ENCODE results near the gene RNF41.
A peak's percentile ranks its signal among the peaks of the same experiment; 100 is the strongest.

RNF41 gene

DNA sequence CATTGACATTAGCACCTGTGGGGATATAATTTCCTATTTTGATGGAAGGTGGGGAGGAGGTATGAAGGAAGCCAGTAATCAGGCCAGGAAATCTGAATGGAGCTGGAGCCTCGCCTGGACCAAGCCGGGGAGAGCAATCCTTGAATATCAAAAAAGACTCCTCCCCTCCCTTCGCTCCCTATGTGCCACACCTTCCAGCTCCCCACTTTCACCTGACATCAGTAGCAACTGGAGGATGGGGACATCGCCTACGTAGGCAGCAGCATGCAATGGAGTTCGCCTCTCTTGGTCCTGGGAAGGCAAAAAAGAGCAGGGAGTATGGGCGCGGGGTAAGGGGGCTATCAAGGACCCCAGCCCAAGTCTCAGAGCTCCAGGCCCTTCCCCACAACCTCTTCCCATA, 35.3 kb upstream of the RNF41 start:
- no peak for ATAC-seq (ENCODE audit: low read depth)
- Mint-ChIP-seq H3K4me3 (peak overlapping the region; percentile 85), H3K9me3 (no peaks in the 10 kb centered on the region), H3K4me1 (peaks cover 11% of the 10 kb centered on the region), H3K27me3 (no peaks in the 10 kb centered on the region), H3K36me3 (peaks cover 15% of the 10 kb centered on the region), H3K27ac (peak overlapping the region; percentile 83)
- DNase-seq (ENCODE audit: low spot score in 2 of 2), result no peak

DNA sequence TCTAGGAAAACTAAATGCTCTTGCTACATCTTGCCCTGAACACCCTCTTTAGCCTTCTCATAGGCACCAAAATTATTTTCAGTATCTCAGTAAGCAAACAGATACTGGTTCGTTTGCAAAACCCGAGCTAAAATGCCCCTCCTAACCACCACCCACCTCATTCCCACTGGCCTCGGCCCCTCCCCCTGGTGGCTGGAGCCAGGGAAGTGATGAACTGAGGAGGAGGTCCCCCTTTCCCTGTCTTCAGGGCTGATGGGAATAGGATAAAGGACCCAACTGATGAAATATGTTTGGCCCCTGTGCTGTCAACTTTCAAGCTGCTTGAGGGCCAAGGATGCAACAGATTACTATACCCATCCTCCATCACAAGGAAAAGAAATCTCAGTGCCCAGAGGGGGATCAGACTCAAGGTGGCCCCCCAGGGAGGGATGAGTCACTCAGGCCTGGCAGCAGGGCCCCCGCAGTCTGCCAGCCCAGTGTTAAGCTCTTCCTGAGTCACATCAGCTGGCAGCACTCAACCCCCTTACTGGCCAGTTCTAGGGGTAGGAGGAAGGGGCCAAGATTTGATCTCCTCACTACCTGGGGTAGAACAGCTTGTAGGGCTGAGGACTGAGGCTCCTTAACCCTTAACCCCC, 34.7 kb upstream of the RNF41 start:
- Mint-ChIP-seq H3K4me3 (peak overlapping the region; percentile 85), H3K9me3 (no peaks in the 10 kb centered on the region), H3K27ac (peak overlapping the region; percentile 83), H3K4me1 (peaks cover 11% of the 10 kb centered on the region), H3K27me3 (no peaks in the 10 kb centered on the region), H3K36me3 (peaks cover 15% of the 10 kb centered on the region)
- ATAC-seq (ENCODE audit: low read depth) (no peak), DNase-seq (ENCODE audit: low spot score in 2 of 2) (no peak)

DNA sequence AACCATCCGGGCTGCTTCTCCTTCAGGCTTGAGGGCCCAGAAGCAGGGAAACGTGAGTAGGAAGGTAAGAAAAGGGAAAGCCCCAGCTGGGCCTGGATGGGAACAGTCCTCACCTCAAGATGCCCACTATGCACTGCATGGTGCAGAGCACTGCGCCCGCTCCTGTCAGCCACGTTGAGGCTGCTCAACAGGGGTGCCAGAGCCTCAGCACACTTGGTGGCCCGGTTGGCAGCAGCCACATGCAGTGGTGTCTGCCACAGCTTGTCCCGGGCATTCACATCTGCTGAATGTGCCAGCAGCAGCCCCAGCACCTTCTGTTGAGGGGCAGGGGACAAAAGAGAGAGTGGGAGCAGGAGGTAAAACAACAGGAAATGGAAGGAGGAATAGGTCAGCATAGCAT, 33.9 kb upstream of the RNF41 start:
- DNase-seq (ENCODE audit: low spot score in 2 of 2) (no peak), ATAC-seq (ENCODE audit: low read depth) (no peak)
- Mint-ChIP-seq H3K27ac (no peak overlapping the region), H3K9me3 (no peaks in the 10 kb centered on the region), H3K27me3 (no peaks in the 10 kb centered on the region), H3K36me3 (peaks cover 15% of the 10 kb centered on the region), H3K4me1 (peaks cover 11% of the 10 kb centered on the region), H3K4me3 (no peak overlapping the region)

DNA sequence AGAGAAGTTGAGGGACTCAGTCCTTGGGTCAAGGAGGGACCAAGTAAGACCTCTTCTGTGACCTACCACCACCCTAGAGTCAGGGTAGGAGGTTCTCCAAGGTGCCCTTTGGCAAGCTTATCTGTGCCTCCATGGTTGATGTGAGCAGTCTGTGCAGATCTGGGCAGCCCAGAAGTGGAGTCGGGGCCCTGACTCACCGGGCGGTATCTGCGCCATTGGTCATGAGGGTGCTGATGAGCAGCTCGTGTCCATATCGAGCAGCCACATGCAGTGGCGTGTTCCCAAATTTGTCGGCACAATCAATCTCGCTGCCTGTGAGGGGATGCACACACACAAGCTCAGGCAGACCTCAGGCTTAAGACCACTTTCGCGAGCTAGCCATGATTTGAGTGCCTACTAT, 31.4 kb upstream of the RNF41 start:
- H3K36me3 Mint-ChIP-seq, result peaks cover 19% of the 10 kb centered on the region

DNA sequence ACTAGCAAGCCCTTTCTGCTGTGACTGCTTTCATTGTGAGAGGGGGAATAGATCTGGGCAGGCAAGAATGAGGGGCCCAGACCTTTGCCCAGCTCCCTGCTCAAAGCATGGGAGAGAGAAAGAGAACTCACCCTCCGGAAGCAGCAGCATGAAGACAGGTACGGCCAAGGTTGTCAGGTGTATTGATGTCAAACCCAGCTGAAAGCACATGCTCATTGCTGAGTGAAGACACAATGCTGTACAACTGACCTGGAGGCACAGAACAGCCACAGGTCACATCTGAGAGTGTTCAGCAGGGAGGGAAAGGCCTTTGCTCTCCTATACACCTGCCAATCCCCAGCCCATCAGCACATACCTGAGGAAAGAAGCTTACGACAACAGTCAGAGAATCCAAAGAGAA, 30.9 kb upstream of the RNF41 start:
- ATAC-seq (ENCODE audit: low read depth) (no peak), DNase-seq (ENCODE audit: low spot score in 2 of 2) (no peak)
- Mint-ChIP-seq H3K9me3 (no peaks in the 10 kb centered on the region), H3K4me3 (no peak overlapping the region), H3K27ac (no peak overlapping the region), H3K27me3 (no peaks in the 10 kb centered on the region), H3K4me1 (peaks cover 5% of the 10 kb centered on the region), H3K36me3 (peaks cover 19% of the 10 kb centered on the region)

More for the DNA sequence above, 31.4 kb upstream of the RNF41 start:
- H3K27me3 Mint-ChIP-seq, result no peaks in the 10 kb centered on the region
- ATAC-seq (ENCODE audit: low read depth), result no peak
- H3K4me1 Mint-ChIP-seq, result peaks cover 5% of the 10 kb centered on the region
- no peak overlapping the region for H3K27ac Mint-ChIP-seq
- H3K9me3 Mint-ChIP-seq, result no peaks in the 10 kb centered on the region
- no peak overlapping the region for H3K4me3 Mint-ChIP-seq
- no peak for DNase-seq (ENCODE audit: low spot score in 2 of 2)

DNA sequence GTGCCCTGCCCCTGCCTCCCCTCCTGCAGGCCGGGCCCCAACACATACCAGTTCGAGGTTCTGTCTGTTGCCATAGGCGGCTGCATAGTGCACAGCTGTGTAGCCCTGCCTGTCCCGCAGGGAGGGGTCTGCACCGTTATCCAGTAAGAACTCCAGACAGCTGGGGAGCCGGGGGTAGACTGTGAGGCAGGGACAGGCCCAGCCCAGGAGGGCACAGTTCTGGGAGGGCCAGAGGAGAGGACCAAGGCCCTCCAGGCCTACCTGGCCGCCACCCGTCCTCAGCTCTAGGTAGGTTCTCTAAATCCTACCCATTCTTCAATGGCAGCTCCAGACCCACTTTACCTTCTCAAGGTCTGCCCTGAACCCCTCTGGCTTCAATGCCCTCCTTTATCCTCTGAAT, 27.0 kb upstream of the RNF41 start:
- H3K36me3 Mint-ChIP-seq, result peaks cover 24% of the 10 kb centered on the region
- no peak overlapping the region for H3K4me3 Mint-ChIP-seq
- no peak for ATAC-seq (ENCODE audit: low read depth)
- H3K9me3 Mint-ChIP-seq, result no peaks in the 10 kb centered on the region
- DNase-seq (ENCODE audit: low spot score in 2 of 2), result no peak
- H3K27me3 Mint-ChIP-seq, result no peaks in the 10 kb centered on the region
- no peak overlapping the region for H3K27ac Mint-ChIP-seq
- H3K4me1 Mint-ChIP-seq, result peaks cover 2% of the 10 kb centered on the region

DNA sequence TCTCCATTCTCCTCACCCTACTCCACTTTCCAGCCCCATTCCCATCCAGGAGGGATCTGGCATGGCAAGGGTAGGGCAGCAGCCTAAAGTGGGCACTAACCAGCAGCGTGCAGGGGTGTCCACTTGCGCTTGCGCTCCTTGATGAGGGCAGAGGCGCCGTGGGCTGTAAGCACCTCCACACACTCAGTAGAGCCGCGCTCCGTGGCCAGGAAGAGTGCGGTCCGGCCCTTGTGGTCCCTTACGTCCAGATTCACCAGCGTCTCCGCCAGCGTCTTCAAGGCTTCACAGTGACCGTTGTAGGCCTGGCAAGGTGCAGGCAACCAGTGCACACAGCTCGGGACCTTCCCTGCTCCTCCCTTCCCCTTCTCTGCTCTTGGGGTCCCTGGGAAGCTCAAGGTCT, 26.2 kb upstream of the RNF41 start:
- no peak for ATAC-seq (ENCODE audit: low read depth)
- no peak overlapping the region for H3K27ac Mint-ChIP-seq
- peaks cover 6% of the 10 kb centered on the region for H3K4me1 Mint-ChIP-seq
- H3K36me3 Mint-ChIP-seq, result peaks cover 22% of the 10 kb centered on the region
- no peak overlapping the region for H3K4me3 Mint-ChIP-seq
- no peaks in the 10 kb centered on the region for H3K9me3 Mint-ChIP-seq
- no peak for DNase-seq (ENCODE audit: low spot score in 2 of 2)
- no peaks in the 10 kb centered on the region for H3K27me3 Mint-ChIP-seq

DNA sequence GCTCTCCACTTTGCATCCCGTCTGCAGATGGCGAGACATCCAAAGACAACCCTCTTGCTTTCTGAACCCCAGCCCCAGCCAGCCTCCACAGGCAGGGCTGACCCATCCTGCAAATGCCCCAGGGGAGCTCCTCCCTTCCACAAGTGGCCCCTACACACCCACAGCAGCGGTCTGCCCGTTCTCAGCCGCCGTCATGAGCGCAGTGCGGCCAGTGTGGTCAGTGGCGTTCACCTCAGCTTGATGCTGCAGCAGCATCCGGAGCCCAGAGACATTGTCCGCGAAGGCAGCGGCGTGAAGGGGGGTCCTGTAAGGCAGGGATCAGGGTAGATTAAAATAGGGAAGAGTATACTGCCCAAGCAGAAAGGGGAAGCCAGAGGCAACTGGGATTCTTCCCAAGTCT, 22.8 kb upstream of the RNF41 start:
- no peaks in the 10 kb centered on the region for H3K27me3 Mint-ChIP-seq
- H3K4me1 Mint-ChIP-seq, result peaks cover 13% of the 10 kb centered on the region
- peaks cover 32% of the 10 kb centered on the region for H3K36me3 Mint-ChIP-seq
- DNase-seq (ENCODE audit: low spot score in 2 of 2), result no peak
- H3K9me3 Mint-ChIP-seq, result no peaks in the 10 kb centered on the region
- H3K27ac Mint-ChIP-seq, result no peak overlapping the region
- ATAC-seq (ENCODE audit: low read depth), result no peak
- H3K4me3 Mint-ChIP-seq, result no peak overlapping the region

DNA sequence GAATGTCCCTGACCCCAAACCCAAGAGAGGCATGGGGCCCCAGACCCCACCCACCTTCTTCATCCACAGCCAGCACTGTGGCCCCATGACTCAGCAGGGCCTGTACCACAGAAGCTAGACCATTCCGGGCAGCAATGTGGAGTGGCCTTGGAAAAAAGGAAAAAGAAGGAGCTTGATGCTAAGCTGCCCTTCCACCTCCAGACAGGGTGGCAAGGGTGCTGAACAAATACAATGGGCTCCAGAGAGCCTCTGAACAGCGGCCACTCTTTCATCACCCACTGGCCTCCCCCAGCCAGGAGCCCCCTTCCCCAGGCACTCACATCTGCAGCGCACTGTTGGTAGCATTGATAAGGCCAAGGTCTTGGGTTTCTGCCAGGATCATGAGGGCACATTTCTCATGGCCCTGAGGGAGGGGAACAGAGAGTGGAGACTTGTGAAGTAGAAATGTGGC, 22.0 kb upstream of the RNF41 start:
- Mint-ChIP-seq H3K36me3 (peaks cover 29% of the 10 kb centered on the region), H3K4me3 (no peak overlapping the region), H3K27me3 (no peaks in the 10 kb centered on the region), H3K4me1 (peaks cover 13% of the 10 kb centered on the region), H3K9me3 (no peaks in the 10 kb centered on the region), H3K27ac (no peak overlapping the region)
- DNase-seq (ENCODE audit: low spot score in 2 of 2) (no peak), ATAC-seq (ENCODE audit: low read depth) (no peak)

DNA sequence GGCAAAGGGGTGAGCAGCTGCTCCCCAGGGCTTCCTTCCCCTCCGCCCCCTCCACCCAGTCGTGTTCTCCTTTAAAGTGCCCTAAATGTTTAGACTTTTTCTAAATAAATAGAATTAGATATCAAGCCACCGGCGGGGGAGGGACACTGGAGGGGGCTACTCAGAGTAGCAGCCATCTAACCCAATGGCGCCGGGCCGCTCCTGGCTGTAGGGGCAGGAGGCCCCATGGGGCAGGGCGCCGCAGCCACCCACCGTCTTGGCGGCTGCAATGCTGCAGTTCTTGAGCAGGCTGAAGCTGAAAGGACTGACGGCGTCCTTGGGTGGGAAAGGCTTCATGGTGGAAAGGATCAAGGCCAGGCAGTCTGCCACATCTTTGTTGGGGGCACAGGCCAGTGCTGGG, 21.3 kb upstream of the RNF41 start:
- Mint-ChIP-seq H3K27ac (peak overlapping the region; percentile 62), H3K36me3 (peaks cover 29% of the 10 kb centered on the region)
- ATAC-seq (ENCODE audit: low read depth), result no peak

DNA sequence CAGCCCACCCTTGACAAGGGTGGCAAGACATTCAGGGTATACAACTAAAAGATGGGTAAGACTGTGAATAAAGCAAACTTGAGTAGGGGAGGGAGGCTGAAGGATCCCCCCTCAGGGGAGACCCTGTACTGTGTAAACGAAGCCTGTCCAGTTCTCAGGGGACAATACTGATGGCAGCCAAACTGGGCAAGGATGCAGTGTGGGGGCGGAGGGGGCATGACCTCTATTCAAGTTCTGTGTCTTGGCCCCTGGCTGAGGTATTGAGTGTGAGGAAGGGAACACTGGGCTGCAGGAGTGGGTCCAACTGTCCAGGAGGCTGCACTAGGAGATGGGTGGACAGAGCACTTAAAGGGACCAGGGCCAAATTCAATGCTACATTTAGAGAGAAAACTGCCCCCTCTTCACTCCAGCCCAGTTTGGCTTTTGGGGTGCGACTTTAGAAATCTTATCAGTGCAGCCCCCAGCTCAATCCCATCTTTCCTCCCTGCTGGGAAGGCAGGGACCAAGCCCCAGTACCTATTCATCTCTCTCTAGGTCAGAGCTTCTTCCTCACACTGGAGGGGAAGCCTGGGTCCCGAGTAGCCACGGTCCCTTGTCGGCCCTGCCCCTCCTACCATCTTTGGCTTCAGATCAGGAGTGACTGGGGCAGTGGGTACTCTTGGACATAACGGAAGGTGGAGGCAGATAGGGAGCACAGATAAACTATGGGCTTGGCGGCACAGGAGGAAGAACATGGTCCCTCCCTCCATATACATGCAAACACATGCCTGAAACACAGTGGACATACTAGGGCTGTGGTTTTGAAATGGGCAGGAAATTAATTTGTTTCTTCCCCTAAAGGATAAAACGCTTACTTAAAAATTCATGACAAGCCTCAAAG, 19.9 kb upstream of the RNF41 start:
- H3K4me1 Mint-ChIP-seq, result peaks cover 13% of the 10 kb centered on the region
- H3K4me3 Mint-ChIP-seq, result peak overlapping the region; percentile 54
- peak overlapping the region; percentile 62 for H3K27ac Mint-ChIP-seq
- ATAC-seq (ENCODE audit: low read depth) (no peak), DNase-seq (ENCODE audit: low spot score in 2 of 2) (no peak)
- H3K27me3 Mint-ChIP-seq, result no peaks in the 10 kb centered on the region
- H3K36me3 Mint-ChIP-seq, result peaks cover 23% of the 10 kb centered on the region
- H3K9me3 Mint-ChIP-seq, result no peaks in the 10 kb centered on the region

More for the DNA sequence above, 21.3 kb upstream of the RNF41 start:
- Mint-ChIP-seq H3K27me3 (no peaks in the 10 kb centered on the region), H3K9me3 (no peaks in the 10 kb centered on the region), H3K4me1 (peaks cover 13% of the 10 kb centered on the region), H3K4me3 (no peak overlapping the region)
- DNase-seq (ENCODE audit: low spot score in 2 of 2), result no peak

DNA sequence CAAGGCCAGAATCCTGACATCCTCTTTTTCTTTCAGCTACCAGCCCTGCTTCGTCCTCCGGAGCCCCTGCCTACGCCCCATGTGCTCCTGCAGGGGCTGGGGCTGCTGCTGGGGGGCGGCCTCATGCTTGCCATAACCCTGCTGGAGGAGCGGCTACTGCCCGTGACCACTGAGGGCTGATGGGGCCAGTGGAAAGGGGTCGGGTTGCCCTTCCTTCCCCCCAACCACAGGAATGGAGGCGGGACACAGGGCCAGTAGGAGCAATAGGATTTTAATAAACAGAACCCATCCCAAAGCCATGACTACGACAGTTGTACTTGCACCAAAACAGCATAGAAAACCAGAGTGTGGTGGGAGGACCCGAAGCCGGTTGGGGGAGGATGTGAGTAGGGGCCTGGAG, 15.8 kb upstream of the RNF41 start:
- Mint-ChIP-seq H3K27ac (no peak overlapping the region), H3K4me1 (peaks cover 8% of the 10 kb centered on the region)
- no peak for DNase-seq (ENCODE audit: low spot score in 2 of 2)

DNA sequence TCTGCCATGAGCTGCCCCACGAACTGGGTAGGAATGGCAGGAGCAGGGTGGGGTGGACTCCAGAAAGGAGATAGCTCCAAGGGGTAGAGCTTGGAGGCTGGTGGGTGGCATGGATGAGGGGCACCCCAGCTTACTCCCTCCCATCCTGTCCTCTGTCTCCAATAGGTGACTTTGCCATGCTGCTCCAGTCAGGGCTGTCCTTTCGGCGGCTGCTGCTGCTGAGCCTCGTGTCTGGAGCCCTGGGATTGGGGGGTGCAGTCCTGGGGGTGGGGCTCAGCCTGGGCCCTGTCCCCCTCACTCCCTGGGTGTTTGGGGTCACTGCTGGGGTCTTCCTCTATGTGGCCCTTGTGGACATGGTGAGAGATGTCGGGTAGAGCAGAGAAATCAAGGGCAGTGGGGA, 15.3 kb upstream of the RNF41 start:
- DNase-seq (ENCODE audit: low spot score in 2 of 2) (no peak), ATAC-seq (ENCODE audit: low read depth) (no peak)
- Mint-ChIP-seq H3K36me3 (peaks cover 16% of the 10 kb centered on the region), H3K27ac (no peak overlapping the region), H3K9me3 (no peaks in the 10 kb centered on the region), H3K4me1 (peaks cover 2% of the 10 kb centered on the region), H3K4me3 (no peak overlapping the region), H3K27me3 (no peaks in the 10 kb centered on the region)

More for the DNA sequence above, 15.8 kb upstream of the RNF41 start:
- Mint-ChIP-seq H3K27me3 (no peaks in the 10 kb centered on the region), H3K9me3 (no peaks in the 10 kb centered on the region), H3K36me3 (peaks cover 22% of the 10 kb centered on the region), H3K4me3 (no peak overlapping the region)
- ATAC-seq (ENCODE audit: low read depth), result no peak

DNA sequence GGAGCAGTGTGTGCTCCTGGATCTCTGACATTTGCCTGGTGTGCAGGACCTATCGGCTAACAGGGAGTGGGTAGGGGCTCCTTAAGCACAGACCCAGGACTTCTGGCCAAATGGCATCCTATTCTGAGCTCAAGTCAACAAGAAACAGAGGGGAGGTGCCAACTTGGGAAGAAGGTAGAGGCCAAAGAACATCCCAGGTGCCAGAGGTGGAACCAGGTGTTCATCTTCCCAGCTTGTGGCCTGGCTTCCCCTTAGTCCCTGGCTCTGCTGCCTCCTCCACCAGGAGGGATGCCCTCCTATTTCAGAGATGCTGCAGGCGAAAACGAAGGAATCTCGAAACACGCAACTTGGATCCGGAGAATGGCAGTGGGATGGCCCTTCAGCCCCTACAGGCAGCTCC, 14.4 kb upstream of the RNF41 start:
- H3K36me3 Mint-ChIP-seq, result peaks cover 10% of the 10 kb centered on the region
- no peak overlapping the region for H3K4me3 Mint-ChIP-seq
- H3K9me3 Mint-ChIP-seq, result no peaks in the 10 kb centered on the region
- no peak for ATAC-seq (ENCODE audit: low read depth)
- DNase-seq (ENCODE audit: low spot score in 2 of 2), result no peak
- H3K27ac Mint-ChIP-seq, result no peak overlapping the region
- no peaks in the 10 kb centered on the region for H3K27me3 Mint-ChIP-seq
- H3K4me1 Mint-ChIP-seq, result no peaks in the 10 kb centered on the region
